GM23338 (cell line): ENCODE data around the gene NTN3. TPM values are rescaled to one million over a fixed set of nuclear protein-coding genes. Genes with fewer than 3 reads are reported as not detected.
A peak's percentile ranks its signal among the peaks of the same experiment; 100 is the strongest.

ENCODE experiments used
- ATAC-seq: fragments of 200-7000 bp; cut with Tn5 transposase; 3 replicates; pipeline ENCODE4 v1.9.1; 2020
- DNase-seq: peaks from one replicate; pipeline ENCODE4 v3.0.0-alpha.2; 2015; ENCODE audit warnings: low spot score
- H2AFZ ChIP-seq: fragments of 200-600 bp; sonication (generic); 2 replicates; pipeline ENCODE4 v1.8.0; 2016; ENCODE audit warnings: antibody characterized with exemption, mild to moderate bottlenecking, moderate library complexity
- H3F3A ChIP-seq: fragments of 200-600 bp; sonication (generic); replicated peaks from 2 replicates; pipeline ENCODE4 v1.8.0; 2017; ENCODE audit warnings: antibody characterized with exemption, mixed run types, low read depth
- H3K27ac ChIP-seq: fragments of 200-600 bp; sonication (generic); 2 replicates; pipeline ENCODE4 v1.6.1; 2016; ENCODE audit warnings: low read depth
- H3K27me3 ChIP-seq: fragments of 200-600 bp; sonication (generic); 2 replicates; pipeline ENCODE4 v1.8.0; 2016; ENCODE audit warnings: mild to moderate bottlenecking, mixed run types, moderate library complexity; ENCODE audit not compliant: insufficient read depth
- H3K36me3 ChIP-seq: fragments of 200-600 bp; sonication (generic); 2 replicates; pipeline ENCODE4 v1.8.0; 2016; ENCODE audit warnings: mild to moderate bottlenecking; ENCODE audit not compliant: insufficient read depth
- H3K4me1 ChIP-seq: fragments of 200-600 bp; sonication (generic); 2 replicates; pipeline ENCODE4 v1.8.0; 2016; ENCODE audit warnings: mild to moderate bottlenecking, moderate library complexity; ENCODE audit not compliant: insufficient read depth
- H3K4me2 ChIP-seq: fragments of 200-600 bp; sonication (generic); 2 replicates; pipeline ENCODE4 v1.7.1; 2017; ENCODE audit warnings: mixed run types
- H3K4me3 ChIP-seq: fragments of 200-600 bp; sonication (generic); 2 replicates; pipeline ENCODE4 v1.6.1; 2016; ENCODE audit warnings: mixed run types
- H3K79me2 ChIP-seq: fragments of 200-600 bp; sonication (generic); replicated peaks from 2 replicates; pipeline ENCODE4 v1.8.0; 2017; ENCODE audit warnings: mild to moderate bottlenecking; ENCODE audit not compliant: insufficient read depth
- H3K9me2 ChIP-seq: fragments of 200-600 bp; sonication (generic); 2 replicates; pipeline ENCODE4 v1.8.0; 2017; ENCODE audit not compliant: insufficient read depth
- H4K20me1 ChIP-seq: fragments of 200-600 bp; sonication (generic); replicated peaks from 2 replicates; pipeline ENCODE4 v1.8.0; 2017; ENCODE audit warnings: mild to moderate bottlenecking; ENCODE audit not compliant: insufficient read depth
- H3K27ac Mint-ChIP-seq: 2 replicates; pipeline ENCODE4 v1.8.0; 2020; ENCODE audit warnings: inconsistent platforms, mild to moderate bottlenecking, moderate library complexity, mixed read lengths
- H3K27me3 Mint-ChIP-seq: 3 replicates; pipeline ENCODE4 v1.8.0; 2022; ENCODE audit warnings: low read depth, mild to moderate bottlenecking, moderate library complexity, mixed read lengths, inconsistent platforms; ENCODE audit not compliant: insufficient read depth, poor library complexity
- H3K36me3 Mint-ChIP-seq: 3 replicates; pipeline ENCODE4 v1.8.0; 2021; ENCODE audit warnings: low read depth, mild to moderate bottlenecking, inconsistent platforms, moderate library complexity, mixed read lengths
- H3K4me1 Mint-ChIP-seq: 3 replicates; pipeline ENCODE4 v1.8.0; 2020; ENCODE audit warnings: mild to moderate bottlenecking, inconsistent platforms, mixed read lengths
- H3K4me3 Mint-ChIP-seq: 3 replicates; pipeline ENCODE4 v1.8.0; 2021; ENCODE audit warnings: moderate library complexity, mild to moderate bottlenecking, inconsistent platforms, mixed read lengths
- H3K9me3 Mint-ChIP-seq: 3 replicates; pipeline ENCODE4 v1.8.0; 2020; ENCODE audit warnings: moderate library complexity, mild to moderate bottlenecking, inconsistent platforms, mixed read lengths
- CREB1 ChIP-seq: fragments of 250-450 bp; sonication (Bioruptor Pico); IDR thresholded peaks from 2 replicates; pipeline ENCODE4 v1.5.0; 2020; ENCODE audit warnings: low read depth, mild to moderate bottlenecking, moderate library complexity
- CTCF ChIP-seq, 2 experiments: fragments of 200-600 bp in 1 of 2; sonication (generic) in 1 of 2; conservative IDR thresholded peaks; 2 replicates each; pipeline versions ENCODE4 v1.5.1 to v1.6.1; 2016 to 2017; ENCODE audit warnings: antibody characterized with exemption in 2 of 2, low read depth in 2 of 2, mild to moderate bottlenecking in 2 of 2, moderate library complexity in 1 of 2
- EZH2 ChIP-seq: fragments of 200-600 bp; sonication (generic); IDR thresholded peaks from one replicate; pipeline ENCODE4 v1.8.0; 2017; ENCODE audit warnings: antibody characterized with exemption, mild to moderate bottlenecking, low read depth; ENCODE audit not compliant: unreplicated experiment
- NANOG ChIP-seq: IDR thresholded peaks from 2 replicates; pipeline ENCODE4 v1.6.1; 2016; ENCODE audit warnings: antibody characterized with exemption, borderline replicate concordance
- REST ChIP-seq: IDR thresholded peaks from one replicate; pipeline ENCODE4 v1.6.1; 2018; ENCODE audit warnings: antibody characterized with exemption; ENCODE audit not compliant: unreplicated experiment
- ZNF331 ChIP-seq: fragments of 250-450 bp; sonication (Bioruptor Pico); IDR thresholded peaks from 2 replicates; pipeline ENCODE4 v1.5.0; 2020; ENCODE audit warnings: low read depth, mild to moderate bottlenecking, moderate library complexity
- polyA plus RNA-seq: library from polyadenylated mRNA; unstranded; fragments of >200 nt; fragmentation: Nextera tagmentation; extraction: Ambion mirVana; gene quantifications from 2 replicates; pipeline ENCODE4 v1.2.1, GENCODE V29; 2016
- total RNA-seq: library from RNA; depleted of rRNA; stranded (reverse); fragments of >200 nt; shearing (Covaris generic); gene quantifications from 2 replicates; pipeline ENCODE4 v1.2.3, GENCODE V29; 2014

The NTN3 gene
- total and polyA plus RNA-seq, 2 experiments from 2014 or later: 0.10 to 1.7 TPM

GRCh38 chr16:2499890-2500429 is 28.9 kb downstream of the NTN3 start (continued):
- no peak for TF ChIP-seq REST
- TF ChIP-seq ZNF331: no peak
- TF ChIP-seq EZH2: no peak
- no peak for TF ChIP-seq CREB1 (CRISPR knock-in tag)
- no peak for TF ChIP-seq NANOG

GRCh38 chr16:2500430-2500917 is 29.4 kb downstream of the NTN3 start:
- H3K4me3 Mint-ChIP-seq: no peak overlapping the region
- H3K9me3 Mint-ChIP-seq: no peaks in the 10 kb centered on the region
- Histone ChIP-seq H4K20me1 (no peaks in the 10 kb centered on the region; the same call in 1 of the 2 replicates), H3K9me2 (no peaks in the 10 kb centered on the region), H3K36me3 (no peaks in the 10 kb centered on the region), H3K27me3 (no peaks in the 10 kb centered on the region), H3K27ac (no peak overlapping the region), H3K4me3 (no peak overlapping the region; the same call in 1 of the 2 replicates), H3K79me2 (no peaks in the 10 kb centered on the region), H3K4me2 (no peak overlapping the region), H2AFZ (no peak overlapping the region), H3F3A (peaks cover 4% of the 10 kb centered on the region; the same call in 1 of the 2 replicates), H3K4me1 (peaks cover 7% of the 10 kb centered on the region; the same call in 1 of the 2 replicates)
- peak; percentile 48 for DNase-seq
- peaks cover 8% of the 10 kb centered on the region; the same call in 2 of the 3 replicates for H3K36me3 Mint-ChIP-seq
- ATAC-seq: peak; percentile 36
- no peaks in the 10 kb centered on the region for H3K27me3 Mint-ChIP-seq
- H3K4me1 Mint-ChIP-seq: peaks cover 5% of the 10 kb centered on the region
- TF ChIP-seq CREB1 (CRISPR knock-in tag) (no peak), CTCF (conservative IDR thresholded peaks at IDR 0.05; ENCODE audit: low read depth in 2 of 2) (peak in 1 of 2 experiments; percentile 18; a peak in 2 of 4 replicates)
- peak overlapping the region; percentile 78; the same call in 1 of the 2 replicates for H3K27ac Mint-ChIP-seq
